Measurements from ENCODE around the gene FKBP9.
"Not testable (repeated sequence)": the region's sequence is repeated elsewhere in the genome, so short reads cannot be mapped to it uniquely, and the experiment has no call there.

Gene FKBP9

GRCh38 chr7:32997956-32998355 lies 40.7 kb downstream of the FKBP9 start:
- in situ Hi-C loops (cut with HindIII; ENCODE audit: low pct_ligation_motif_present, low pct_unique_long_range_greater_than_20kb, low sequenced_read_pairs); DNase-seq: not testable (repeated sequence)

GRCh38 chr7:32998361-32999171 lies 41.3 kb downstream of the FKBP9 start:
- DNase-seq; in situ Hi-C loops (cut with HindIII; ENCODE audit: low pct_ligation_motif_present, low pct_unique_long_range_greater_than_20kb, low sequenced_read_pairs): not testable (repeated sequence)

GRCh38 chr7:32999380-32999779 lies 42.1 kb downstream of the FKBP9 start:
- in situ Hi-C loops (cut with HindIII; ENCODE audit: low pct_ligation_motif_present, low pct_unique_long_range_greater_than_20kb, low sequenced_read_pairs); DNase-seq: not testable (repeated sequence)

- in situ Hi-C loops (cut with HindIII; ENCODE audit: low pct_ligation_motif_present, low pct_unique_long_range_greater_than_20kb, low sequenced_read_pairs); DNase-seq: not testable (repeated sequence)
Observed at GRCh38 chr7:33003111-33003510, 45.9 kb downstream of the FKBP9 start.

DNA sequence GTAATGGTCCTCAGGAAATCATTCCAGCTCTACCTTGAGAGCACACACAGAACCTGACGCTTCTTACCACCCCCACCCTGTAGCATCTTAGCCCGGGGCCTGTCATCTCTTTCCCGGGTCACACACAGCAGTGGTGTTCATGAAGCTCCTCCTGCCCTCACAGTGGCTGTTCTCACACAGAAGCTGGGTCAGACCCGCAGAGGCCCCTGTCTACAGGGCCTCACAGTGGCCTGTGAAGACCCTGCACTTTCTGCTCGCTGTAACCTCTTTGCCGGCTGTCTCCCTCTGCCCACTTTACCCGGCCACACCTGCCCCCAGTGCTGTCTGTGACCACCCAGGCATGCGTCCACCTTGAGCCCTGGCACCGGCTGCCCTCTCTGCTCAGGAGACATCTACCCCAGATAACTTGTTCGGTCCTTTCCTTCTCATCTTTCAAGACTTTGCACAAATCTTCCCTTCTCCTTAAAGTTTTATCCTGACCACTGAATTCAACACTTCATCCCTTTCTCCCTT lies 46.9 kb downstream of the FKBP9 start:
- in situ Hi-C loops (cut with HindIII; ENCODE audit: low pct_ligation_motif_present, low pct_unique_long_range_greater_than_20kb, low sequenced_read_pairs); DNase-seq: not testable (repeated sequence)

- DNase-seq; in situ Hi-C loops (cut with HindIII; ENCODE audit: low pct_ligation_motif_present, low pct_unique_long_range_greater_than_20kb, low sequenced_read_pairs): not testable (repeated sequence)
Observed at GRCh38 chr7:33005193-33005592, 48.0 kb downstream of the FKBP9 start.

GRCh38 chr7:33005690-33006089 lies 48.5 kb downstream of the FKBP9 start:
- in situ Hi-C loops (cut with HindIII; ENCODE audit: low pct_ligation_motif_present, low pct_unique_long_range_greater_than_20kb, low sequenced_read_pairs); DNase-seq: not testable (repeated sequence)

- DNase-seq = no peak
- in situ Hi-C loops (cut with HindIII; ENCODE audit: low pct_ligation_motif_present, low pct_unique_long_range_greater_than_20kb, low sequenced_read_pairs) = no loop called here
Observed at GRCh38 chr7:33009734-33010133, 52.5 kb downstream of the FKBP9 start.

GRCh38 chr7:33012364-33012763 lies 55.1 kb downstream of the FKBP9 start:
- in situ Hi-C loops (cut with HindIII; ENCODE audit: low pct_ligation_motif_present, low pct_unique_long_range_greater_than_20kb, low sequenced_read_pairs) = no loop called here
- no peak for DNase-seq

DNA sequence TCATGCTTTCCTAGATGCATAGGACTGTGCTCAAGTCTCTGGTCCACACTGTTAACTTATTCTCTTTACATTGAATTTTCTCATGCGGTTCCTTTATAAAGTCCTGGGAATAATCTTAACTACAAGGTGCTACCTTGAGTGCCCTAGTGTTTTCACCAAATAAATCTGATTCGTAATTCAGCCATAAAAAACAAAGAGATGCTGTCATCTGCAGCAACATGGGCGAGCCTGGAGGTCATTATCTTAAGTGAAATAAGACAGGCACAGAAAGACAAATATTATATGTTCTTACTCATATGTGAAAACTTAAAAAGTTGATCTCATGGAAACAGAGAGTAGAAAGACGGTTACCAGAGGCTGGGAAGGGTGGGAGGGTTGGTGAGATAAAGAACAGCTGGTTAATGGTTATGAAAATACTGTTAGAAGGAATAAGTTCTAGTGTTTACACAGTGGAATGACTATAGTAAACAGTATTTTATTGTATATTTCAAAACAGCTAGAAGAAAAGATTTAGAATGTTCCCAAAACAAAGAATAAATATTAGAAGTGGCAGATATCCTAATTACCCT lies 67.0 kb downstream of the FKBP9 start:
- no peak for DNase-seq
- in situ Hi-C loops (cut with HindIII; ENCODE audit: low pct_ligation_motif_present, low pct_unique_long_range_greater_than_20kb, low sequenced_read_pairs) = no loop called here

GRCh38 chr7:33035776-33036175 lies 78.5 kb downstream of the FKBP9 start:
- in situ Hi-C loops (cut with HindIII; ENCODE audit: low pct_ligation_motif_present, low pct_unique_long_range_greater_than_20kb, low sequenced_read_pairs) = no loop called here
- no peak for DNase-seq

- no peak for DNase-seq
- in situ Hi-C loops (cut with HindIII; ENCODE audit: low pct_ligation_motif_present, low pct_unique_long_range_greater_than_20kb, low sequenced_read_pairs) = no loop called here
Observed at GRCh38 chr7:33038639-33039038, 81.4 kb downstream of the FKBP9 start.

- in situ Hi-C loops (cut with HindIII; ENCODE audit: low pct_ligation_motif_present, low pct_unique_long_range_greater_than_20kb, low sequenced_read_pairs) = no loop called here
- peak; percentile 71 for DNase-seq
Observed at GRCh38 chr7:33039257-33039902, 82.1 kb downstream of the FKBP9 start.

DNA sequence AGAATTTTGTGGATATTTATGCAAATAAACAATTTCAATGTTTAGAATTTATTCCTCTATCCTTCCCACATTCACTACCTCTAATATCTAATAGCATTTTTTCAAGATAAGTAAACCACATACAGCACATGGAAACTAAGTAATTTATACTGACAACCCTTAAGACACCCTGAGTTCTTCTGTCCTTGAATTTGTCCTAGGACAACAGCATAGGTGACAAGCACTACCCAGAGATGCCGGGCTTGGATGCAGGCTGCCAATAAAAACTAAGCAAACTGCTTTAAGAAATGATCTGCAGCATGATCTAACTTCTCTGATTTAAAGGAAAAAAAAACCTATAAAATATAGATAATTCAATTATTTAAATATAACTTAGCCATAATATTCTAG lies 82.7 kb downstream of the FKBP9 start:
- no peak for DNase-seq
- in situ Hi-C loops (cut with HindIII; ENCODE audit: low pct_ligation_motif_present, low pct_unique_long_range_greater_than_20kb, low sequenced_read_pairs) = no loop called here

DNA sequence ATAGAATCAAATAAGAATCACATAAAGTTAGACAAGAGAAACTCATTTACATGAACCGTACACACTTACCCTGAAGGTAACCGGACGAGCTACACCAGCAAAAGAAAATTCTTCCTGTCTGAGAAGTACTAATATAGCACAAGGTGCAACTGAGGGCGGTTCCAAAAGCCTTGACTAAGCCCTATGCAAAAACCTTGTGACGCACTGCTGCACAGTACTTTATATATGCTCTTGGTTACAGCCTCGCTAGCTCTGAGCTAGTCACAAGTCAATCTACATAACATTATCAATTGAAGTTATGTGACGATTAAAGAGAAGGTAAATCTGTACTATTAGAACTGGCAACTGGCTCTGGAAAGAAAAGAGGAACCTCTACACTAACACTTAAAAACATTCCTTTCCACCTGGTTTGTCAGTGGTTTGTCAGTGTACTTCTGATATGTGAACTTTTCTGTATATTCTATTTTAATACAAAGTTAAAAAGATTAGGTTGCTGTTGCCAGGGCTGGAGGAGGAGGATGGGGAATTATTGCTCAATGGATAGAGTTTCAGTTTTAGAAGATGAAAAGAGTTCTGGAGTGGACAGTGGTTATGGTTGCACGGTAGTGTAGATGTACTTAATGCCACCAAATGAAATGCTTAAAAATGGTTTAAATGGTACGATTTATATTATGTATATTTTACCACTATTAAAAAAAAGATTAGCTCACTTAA lies 83.7 kb downstream of the FKBP9 start:
- DNase-seq = peak; percentile 87
- in situ Hi-C loops (cut with HindIII; ENCODE audit: low pct_ligation_motif_present, low pct_unique_long_range_greater_than_20kb, low sequenced_read_pairs) = no loop called here

DNA sequence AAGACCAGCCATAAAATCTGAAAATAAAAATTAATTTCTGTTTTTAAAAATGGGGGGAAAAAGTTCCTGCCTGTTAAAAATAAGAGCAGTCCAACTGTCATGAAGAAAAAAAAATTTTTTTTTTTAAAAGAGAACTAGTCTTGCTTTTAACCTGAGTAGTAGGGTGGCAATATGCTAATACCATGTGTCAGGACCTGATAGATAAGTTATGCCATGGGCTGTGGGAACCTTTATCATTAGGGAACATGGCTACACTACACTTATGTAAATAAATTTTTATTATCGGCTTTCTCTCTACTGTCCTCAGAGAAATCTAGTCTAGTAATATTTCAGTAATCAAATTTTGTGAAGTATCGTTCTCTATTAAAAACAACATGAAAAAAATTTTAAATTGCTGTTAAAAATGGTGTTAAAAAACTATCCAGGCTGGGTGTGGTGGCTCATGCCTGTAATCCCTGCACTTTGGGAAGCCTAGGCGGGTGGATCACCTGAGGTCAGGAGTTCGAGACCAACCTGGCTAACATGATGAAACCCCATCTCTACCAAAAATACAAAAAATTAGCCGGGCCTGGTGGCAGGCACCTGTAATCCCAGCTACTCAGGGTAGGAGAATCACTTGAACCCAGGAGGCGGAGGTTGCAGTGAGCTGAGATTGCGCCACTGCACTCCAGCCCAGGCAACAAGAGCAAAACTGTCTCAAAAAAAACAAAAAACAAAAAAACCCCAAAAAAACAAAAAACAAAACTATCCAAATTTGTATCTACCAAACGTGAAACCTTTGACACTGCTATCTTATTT lies 84.6 kb downstream of the FKBP9 start:
- in situ Hi-C loops (cut with HindIII; ENCODE audit: low pct_ligation_motif_present, low pct_unique_long_range_greater_than_20kb, low sequenced_read_pairs) = no loop called here
- DNase-seq = no peak

DNA sequence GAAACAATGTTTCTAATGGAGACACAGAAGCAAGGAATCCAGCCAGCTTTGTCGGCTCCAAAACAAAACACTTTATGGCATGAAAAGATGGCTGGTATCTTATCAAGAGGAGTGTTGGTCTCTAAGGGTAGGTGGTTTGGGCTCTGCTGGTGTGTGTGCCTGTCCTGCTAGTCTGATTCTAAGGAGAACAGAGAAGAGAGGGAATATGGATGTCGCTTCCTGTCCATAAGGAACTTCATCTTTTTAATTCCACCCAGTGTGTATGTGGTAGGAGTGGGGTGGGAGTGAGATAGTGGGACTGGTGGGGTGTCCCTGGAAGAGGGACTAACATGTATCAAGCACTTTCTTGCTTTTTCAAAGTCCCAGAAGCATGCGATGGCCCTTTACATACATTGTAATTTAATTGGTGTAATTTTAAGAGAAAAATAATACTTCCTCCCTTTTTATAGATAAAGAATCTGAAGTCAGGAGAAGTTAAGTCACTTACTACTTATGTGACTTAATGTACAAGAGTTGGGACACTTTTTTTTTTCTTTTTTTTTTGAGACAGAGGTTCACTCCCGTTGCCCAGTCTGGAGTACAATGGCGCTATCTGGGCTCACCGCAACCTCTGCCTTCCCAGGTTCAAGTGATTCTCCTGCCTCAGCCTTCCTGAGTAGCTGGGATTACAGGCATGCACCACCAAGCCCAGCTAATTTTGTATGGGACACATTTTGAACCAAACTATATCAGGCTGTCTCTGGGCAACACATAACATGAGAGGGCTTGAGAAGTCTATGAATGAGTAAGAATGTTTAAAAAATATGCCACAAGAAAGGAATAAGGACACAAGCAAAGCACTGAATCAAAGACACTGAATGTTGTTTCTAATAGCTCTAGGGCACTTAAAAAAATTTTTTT lies 86.5 kb downstream of the FKBP9 start:
- no peak for DNase-seq
- in situ Hi-C loops (cut with HindIII; ENCODE audit: low pct_ligation_motif_present, low pct_unique_long_range_greater_than_20kb, low sequenced_read_pairs) = no loop called here

All from ACHN (cell line).